Dendritic cell treated with granulocyte-macrophage colony-stimulating factor and Interleukin-4, amounts not matched to agents 40 ng/mL and 50 ng/mL, for 4 days (primary cell): Measurements from ENCODE around the gene MFSD12.

Experiments
- H3K27ac Mint-ChIP-seq: one replicate; pipeline ENCODE4 v1.8.0; 2022; ENCODE audit warnings: mild to moderate bottlenecking, mixed read lengths
- H3K27me3 Mint-ChIP-seq: one replicate; pipeline ENCODE4 v1.8.0; 2022; ENCODE audit warnings: mild to moderate bottlenecking, mixed read lengths
- H3K36me3 Mint-ChIP-seq: one replicate; pipeline ENCODE4 v1.8.0; 2022; ENCODE audit warnings: low read depth, mixed read lengths
- H3K4me1 Mint-ChIP-seq: one replicate; pipeline ENCODE4 v1.8.0; 2022; ENCODE audit warnings: low read depth, mixed read lengths
- H3K4me3 Mint-ChIP-seq: one replicate; pipeline ENCODE4 v1.8.0; 2022; ENCODE audit warnings: mild to moderate bottlenecking, moderate library complexity, mixed read lengths
- H3K9me3 Mint-ChIP-seq: one replicate; pipeline ENCODE4 v1.8.0; 2022; ENCODE audit warnings: mixed read lengths
- intact Hi-C: fragments of 100-400 bp; cut with micrococcal nuclease; formaldehyde crosslinking; loops from one replicate; pipeline ENCODE4 v1.15.0; 2022

The MFSD12 gene

GRCh38 chr19:3500429-3501101 is 56.8 kb downstream of the MFSD12 start, which contains the start of gene DOHH:
TSS of gene DOHH (minus strand) at chr19:3500674. CDS start at chr19:3496814, 3,860 bp downstream.
- Mint-ChIP-seq H3K4me1 (peaks cover 35% of the 10 kb centered on the region), H3K27me3 (no peaks in the 10 kb centered on the region), H3K27ac (peak within 1 kb of the TSS; percentile 94), H3K36me3 (peaks cover 38% of the 10 kb centered on the region), H3K4me3 (peak within 1 kb of the TSS; percentile 84), H3K9me3 (no peaks in the 10 kb centered on the region)
- intact Hi-C loops = no loop called here

GRCh38 chr19:3499738-3500428 is 57.5 kb downstream of the MFSD12 start:
- H3K9me3 Mint-ChIP-seq = no peaks in the 10 kb centered on the region
- peak overlapping the region; percentile 84 for H3K4me3 Mint-ChIP-seq
- peaks cover 44% of the 10 kb centered on the region for H3K36me3 Mint-ChIP-seq
- H3K27ac Mint-ChIP-seq = peak overlapping the region; percentile 94
- intact Hi-C loops = no loop called here
- H3K4me1 Mint-ChIP-seq = peaks cover 31% of the 10 kb centered on the region
- no peaks in the 10 kb centered on the region for H3K27me3 Mint-ChIP-seq

GRCh38 chr19:3497757-3498520 is 59.4 kb downstream of the MFSD12 start:
- Mint-ChIP-seq H3K4me1 (peaks cover 26% of the 10 kb centered on the region), H3K27ac (no peak overlapping the region), H3K36me3 (peaks cover 64% of the 10 kb centered on the region), H3K4me3 (no peak overlapping the region), H3K27me3 (no peaks in the 10 kb centered on the region), H3K9me3 (no peaks in the 10 kb centered on the region)
- intact Hi-C loops = no loop called here

DNA sequence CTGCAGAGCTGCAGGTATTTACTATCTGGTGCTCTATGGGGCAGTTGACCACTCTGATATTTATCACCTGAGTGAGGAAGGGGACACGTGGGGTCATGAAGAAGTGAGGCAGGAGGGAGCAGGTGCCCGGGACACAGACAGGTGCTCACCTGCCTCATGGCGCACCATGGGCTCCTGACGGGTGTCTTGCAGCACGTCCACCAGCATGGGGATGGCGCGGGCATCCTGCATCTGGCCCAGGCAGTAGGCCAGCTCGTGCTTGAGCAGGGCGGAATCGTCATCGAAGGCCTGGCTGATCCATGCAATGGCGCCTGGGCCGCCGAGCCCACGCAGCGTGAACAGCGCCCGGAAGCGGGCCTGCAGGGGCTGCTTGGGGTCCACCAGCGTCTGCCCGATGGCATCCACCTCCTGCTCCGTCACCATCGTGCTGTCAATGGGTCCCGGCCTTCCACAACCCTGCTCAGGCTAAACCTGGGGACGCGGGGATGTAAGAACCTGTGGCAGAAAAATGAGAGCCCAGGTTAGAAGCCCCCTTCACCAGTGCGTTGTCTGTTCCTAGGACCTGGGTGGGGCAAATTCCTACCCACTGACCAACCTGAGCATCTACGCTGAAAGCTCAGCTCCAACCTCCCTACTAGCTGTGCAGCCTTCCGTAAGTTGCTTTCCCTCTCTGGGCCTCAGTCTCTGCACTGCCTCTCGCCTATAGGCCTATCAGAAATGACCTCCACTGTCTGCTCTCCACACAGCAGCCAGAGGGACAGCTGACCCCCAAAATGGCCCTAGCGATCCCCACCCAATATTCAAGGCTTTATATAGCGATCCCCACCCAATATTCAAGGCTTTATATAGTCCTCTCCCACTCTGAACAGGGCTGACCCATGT is 60.8 kb downstream of the MFSD12 start:
- intact Hi-C loops = no loop called here
- Mint-ChIP-seq H3K27ac (no peak overlapping the region), H3K4me3 (no peak overlapping the region), H3K27me3 (no peaks in the 10 kb centered on the region), H3K9me3 (no peaks in the 10 kb centered on the region), H3K36me3 (peaks cover 77% of the 10 kb centered on the region), H3K4me1 (peaks cover 26% of the 10 kb centered on the region)

DNA sequence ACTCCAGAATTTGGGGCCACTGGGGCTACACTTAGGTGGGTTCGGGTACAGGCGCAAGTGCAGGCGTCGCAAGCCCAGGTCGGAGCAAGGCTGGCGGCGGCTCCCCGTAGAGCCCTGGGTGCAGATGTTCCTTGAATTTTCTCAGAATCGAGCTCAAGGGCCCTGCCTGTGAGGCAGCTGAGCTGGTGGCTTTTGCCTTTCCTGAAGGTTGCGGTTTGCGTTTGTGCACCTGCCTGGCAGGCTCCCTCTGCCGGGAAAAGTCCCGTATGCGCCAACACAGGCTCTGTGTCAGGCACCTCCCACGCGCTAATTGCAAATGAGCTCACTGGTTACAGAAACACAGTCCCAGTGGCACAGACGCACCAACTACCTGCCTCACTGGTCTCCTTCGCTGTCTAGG is 62.8 kb downstream of the MFSD12 start:
- intact Hi-C loops = no loop called here
- no peak overlapping the region for H3K27ac Mint-ChIP-seq
- H3K4me3 Mint-ChIP-seq = no peak overlapping the region
- no peaks in the 10 kb centered on the region for H3K27me3 Mint-ChIP-seq
- peaks cover 17% of the 10 kb centered on the region for H3K4me1 Mint-ChIP-seq
- H3K9me3 Mint-ChIP-seq = no peaks in the 10 kb centered on the region
- H3K36me3 Mint-ChIP-seq = peaks cover 87% of the 10 kb centered on the region
